ENCODE measurements around the gene RPA3.
"Not testable (repeated sequence)": the region's sequence is repeated elsewhere in the genome, so short reads cannot be mapped to it uniquely, and the experiment has no call there.

Gene RPA3

DNA sequence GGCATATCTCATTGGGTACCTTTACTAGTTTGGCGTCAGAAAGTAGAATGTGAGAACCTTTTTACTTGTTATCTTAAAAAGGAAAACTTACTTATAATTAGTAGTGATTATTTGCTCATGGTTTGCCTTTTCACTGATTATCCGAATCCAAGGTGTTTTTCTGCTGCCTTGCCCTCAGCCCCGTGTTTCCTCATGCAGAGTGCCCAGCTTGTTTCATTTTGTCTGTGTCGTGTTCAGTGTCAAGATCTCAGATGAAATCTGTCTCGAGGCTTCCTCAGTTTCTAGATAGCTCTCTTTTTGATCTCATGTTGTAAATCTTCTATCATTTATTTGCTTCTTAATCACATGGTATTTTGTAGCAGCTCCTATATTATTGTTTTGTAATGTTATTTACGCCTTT, 30.1 kb downstream of the RPA3 start:
- no peak for DNase-seq

DNA sequence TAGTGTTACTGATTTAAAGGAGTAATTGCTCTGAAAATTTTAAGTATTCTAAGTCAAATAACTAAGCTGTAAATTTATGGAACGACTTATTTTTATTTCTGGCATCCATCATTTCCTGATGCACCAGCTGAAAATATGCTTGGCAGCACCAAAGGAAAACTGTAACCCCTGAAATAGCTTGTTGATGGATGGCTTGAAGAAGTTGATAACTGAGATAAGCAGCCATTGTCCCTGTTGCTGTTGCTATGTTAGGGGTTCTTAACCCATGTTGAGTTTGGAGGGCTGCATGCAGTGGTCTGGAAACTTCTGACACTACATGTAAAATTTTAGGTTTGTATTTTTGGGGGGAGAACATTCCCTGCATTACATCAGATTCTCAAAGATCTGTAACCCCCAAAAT, 30.6 kb downstream of the RPA3 start:
- DNase-seq, result no peak

DNA sequence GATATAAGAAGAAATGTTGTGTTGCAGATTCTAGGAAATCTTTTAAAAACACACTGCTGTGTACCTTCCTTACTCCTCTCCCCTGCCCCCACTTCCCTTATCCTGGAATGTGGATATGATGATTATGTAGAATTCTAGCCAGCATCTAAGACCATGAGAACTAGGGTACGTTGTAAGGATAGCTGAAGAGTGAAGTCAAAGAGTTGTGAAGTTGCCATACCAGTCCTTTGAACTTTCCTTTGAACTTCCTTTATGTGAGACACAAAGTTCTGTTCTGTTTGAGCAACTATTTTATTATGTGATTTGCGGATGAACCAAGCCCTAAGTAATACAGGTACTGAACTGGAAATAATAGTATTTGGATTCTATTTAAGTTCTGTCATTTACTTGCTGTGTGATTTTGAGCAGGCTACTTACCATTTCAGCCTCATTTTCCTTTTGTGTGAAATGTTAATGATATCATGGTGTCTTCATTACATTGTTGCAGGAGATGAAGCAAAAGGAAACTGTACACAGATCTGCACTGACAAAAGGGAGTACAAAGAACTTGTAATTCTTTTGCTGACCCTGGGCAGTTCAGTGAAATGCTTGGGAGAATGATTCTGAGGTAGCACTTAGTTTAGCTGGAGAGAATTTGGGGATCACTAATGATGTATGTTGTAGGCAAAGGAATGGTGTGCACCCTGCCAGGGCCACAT, 31.4 kb downstream of the RPA3 start:
- no peak for DNase-seq

DNA sequence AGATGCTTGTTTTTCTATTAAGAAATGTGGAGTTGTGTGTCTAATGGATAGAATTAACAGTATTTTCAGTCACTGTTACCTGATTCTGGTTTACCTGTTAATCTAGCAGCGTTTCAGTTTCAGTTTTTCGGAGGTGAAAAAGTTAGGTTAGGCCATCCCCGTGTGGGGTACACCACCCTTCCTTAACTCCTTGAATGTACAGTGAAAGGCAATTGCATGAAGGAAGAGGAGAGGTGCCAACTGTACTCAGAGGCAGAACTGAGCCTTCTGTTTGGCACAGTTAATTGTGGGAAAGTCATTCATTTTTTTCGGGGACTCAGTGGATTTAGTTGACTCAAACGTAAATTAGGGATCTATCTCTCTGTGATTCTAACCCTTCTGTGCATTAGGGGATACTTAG, 35.5 kb downstream of the RPA3 start:
- no peak for DNase-seq

DNA sequence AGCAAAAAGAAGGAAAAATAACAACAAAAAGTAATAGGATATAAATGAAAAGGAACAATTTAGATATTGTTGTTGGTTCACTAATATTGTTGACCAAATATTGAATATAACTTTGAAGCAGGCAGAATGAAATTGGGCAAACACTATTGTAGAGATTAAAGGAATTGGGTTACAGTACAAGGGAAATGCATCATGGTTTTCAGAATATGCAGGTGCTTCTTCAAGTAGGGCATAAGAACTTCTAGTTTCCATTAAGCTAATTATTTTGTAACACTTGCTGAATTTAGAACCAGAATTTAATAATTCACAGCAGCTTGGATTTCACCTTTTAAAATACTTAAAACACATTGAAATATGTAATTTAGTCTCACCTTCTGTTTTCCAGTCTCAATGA, 36.5 kb downstream of the RPA3 start:
- no peak for DNase-seq

DNA sequence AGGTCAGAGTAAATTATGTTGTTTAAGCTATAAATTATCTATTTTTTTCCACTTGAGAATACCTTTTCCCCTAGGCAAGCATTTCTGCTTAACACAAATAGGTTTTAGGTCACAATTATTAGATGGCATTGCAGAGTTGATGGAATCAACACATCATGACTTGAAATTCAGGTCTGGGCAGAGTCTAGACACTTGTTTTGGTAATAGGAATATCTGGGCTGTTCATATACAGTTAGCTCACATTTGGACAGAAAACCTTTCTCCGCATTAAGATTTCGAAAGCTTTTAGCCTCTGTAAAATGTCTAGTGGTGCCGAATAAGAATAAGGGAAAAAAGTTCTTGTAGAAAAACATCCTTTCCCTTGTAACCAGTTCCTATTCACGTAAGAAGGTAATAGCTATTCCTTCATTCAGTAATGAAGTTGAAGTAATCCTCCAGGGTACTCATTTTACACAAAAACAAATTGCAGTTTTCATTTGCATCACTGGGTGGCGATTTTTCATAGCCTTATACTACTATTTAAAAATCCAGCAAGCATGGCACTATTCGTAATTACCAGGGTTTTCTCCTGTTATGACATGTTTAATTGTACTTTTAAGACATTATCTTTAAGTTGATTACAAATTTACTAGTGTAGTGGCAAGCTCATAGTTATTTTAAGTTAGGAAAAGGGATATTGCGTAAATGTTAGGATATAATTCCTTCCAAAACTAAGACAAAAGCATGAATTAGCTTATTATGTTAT, 37.0 kb downstream of the RPA3 start:
- no peak for DNase-seq

DNA sequence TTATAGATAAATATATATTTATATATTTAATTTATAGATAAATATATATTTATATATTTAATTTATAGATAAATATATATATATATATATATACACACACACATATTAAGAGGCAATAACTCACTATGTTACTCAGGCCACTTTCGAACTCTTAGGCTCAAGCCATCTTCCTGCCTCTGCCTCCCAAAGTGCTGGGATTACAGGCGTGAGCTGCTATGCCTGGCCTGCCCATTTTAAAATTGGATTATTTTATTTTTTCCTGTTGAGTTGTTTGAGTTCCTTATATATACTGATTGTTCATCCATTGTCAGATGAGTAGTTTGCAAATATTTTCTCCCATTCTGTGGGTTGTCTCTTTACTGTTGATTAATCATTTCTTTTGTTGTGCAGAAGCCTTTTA, 38.8 kb downstream of the RPA3 start:
- not testable (repeated sequence) for DNase-seq

- no peak for DNase-seq
Observed at GRCh38 chr7:7675686-7676085, 42.7 kb downstream of the RPA3 start.

DNA sequence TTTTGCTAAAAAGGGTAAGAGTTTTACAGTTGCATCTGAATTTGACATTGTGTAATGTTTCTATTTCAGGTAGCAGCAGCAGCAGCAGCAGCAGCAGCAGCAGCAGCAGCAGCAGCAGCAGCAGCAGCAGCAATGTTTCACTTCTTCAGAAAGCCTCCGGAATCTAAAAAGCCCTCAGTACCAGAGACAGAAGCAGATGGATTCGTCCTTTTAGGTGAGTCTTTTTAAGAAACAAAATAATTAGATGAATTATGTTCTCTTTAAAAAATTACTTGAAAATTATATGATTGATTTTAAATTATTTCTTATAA, 45.2 kb downstream of the RPA3 start:
- DNase-seq, result no peak

DNA sequence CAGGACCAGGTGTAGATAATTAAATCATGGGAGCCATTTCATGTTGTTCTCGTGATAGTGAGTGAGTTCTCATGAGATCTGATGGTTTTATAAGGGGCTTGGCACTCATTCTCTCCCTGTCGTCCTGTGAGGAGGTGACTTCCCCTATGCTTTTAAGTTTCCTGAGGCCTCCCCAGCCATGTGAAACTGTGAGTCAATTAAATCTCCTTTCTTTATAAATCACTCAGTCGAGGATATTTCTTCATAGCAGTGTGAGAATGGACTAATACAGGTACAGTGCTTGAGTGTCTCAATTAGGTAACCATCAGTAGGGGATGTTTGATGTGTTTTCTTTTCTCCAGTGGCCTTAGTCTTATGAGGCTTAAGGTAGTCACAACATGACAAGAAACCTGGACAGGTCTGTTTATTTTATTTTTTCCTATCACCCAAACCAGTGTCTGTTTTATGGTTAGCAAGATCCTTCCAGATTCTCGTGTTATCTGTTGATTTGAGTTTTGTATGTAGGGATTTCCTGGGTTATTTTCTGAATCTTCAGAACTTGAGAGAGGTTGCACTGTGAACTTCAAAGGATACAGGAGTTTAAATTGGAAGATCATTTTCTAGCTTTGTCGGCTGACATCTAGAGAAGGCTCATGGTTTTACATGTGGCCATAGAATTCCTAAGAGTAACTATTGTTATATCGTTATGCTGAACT, 45.7 kb downstream of the RPA3 start:
- DNase-seq, result no peak

DNA sequence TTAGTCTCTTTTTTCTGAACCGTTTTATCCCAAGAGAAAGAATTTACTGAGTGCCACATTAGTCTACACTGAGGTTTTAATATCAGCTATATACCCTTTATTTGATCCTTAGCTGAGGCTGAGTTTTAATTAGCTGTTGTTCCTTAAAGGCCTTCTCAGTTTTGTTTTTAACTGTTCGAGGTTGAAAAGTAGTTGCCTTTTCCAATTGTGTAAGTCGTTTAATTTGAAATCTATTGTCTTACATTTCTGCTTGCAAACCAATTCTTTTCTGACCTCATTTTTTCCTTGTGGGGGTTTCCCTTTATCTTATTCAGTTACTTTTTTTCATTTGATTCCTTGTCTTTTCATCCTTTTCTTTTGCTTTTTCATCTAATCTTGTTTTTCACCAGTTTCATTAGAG, 47.0 kb downstream of the RPA3 start:
- no peak for DNase-seq

GRCh38 chr7:7670490-7670889, 47.9 kb downstream of the RPA3 start:
- no peak for DNase-seq

DNA sequence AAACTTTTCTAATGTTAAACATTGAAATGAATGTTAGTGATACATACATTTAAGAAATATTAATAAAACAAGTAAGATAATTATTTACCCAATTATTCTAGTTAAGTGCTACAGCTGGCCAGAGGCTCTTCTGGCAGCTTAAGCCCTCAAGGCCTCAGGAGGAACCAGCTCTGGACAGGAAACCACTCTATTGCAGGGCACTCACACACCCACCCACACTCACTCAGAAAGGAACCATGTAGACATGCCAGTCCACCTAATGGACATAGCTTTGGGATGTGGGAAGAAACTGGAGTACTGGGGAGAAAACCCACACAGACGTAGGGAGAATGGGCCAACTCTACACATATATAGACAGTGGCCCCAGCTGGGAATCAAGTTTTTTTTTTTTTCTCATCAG, 49.7 kb downstream of the RPA3 start:
- no peak for DNase-seq

GRCh38 chr7:7667187-7667586, 51.2 kb downstream of the RPA3 start:
- DNase-seq, result no peak

DNA sequence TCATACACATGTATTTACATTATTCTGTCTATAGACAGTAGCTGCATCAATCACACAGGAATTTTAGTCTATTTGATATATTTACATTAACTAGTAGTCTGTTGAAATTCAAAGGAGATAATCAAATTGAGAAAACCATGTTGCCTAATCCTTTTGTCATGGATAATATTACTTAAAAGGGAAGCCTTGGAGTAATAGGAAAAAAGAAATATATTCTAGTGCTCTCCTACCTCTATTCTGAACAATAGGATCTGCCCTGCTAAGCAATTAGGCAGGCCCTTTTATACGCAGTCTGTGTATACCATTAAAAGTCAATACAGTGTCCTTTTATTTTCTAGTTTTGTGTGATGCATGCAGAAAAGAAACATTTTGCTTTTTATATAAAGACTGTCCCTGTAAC, 53.4 kb downstream of the RPA3 start:
- no peak for DNase-seq

DNA sequence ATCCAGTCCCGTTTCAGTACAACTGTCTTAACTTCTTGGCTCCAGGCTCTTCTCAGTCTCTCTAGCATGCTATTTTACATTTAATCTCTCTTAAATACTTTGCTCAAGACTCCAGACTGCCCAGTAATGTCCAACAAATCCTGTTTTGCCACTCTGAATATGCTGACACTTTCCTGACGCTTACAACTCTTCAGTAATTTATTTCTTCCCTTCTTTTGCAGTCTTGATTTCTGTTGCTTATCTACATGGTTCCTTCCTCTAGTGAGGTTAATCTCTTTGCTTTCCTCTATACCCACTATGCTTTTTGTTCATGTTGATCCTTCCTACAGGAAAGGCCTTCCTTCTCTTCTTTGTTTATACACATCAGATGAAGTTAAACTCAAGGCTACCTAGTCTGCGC, 54.1 kb downstream of the RPA3 start:
- no peak for DNase-seq

- no peak for DNase-seq
Observed at GRCh38 chr7:7662527-7662926, 55.9 kb downstream of the RPA3 start.

DNA sequence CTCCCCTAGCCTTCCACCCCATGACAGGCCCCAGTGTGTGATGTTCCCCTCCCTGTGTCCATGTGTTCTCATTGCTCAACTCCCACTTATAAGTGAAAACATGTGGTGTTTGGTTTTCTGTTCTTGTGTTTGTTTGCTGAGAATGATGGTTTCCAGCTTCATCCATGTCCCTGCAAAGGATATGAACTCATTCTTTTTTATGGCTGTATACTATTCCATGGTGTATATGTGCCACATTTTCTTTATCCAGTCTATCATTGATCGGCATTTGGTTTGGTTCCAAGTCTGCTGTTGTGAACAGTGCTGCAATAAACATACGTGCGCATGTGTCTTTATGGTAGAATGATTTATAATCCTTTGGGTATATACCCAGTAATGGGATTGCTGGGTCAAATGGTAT, 61.9 kb downstream of the RPA3 start:
- not testable (repeated sequence) for DNase-seq

- no peak for DNase-seq
Observed at GRCh38 chr7:7654964-7655715, 63.3 kb downstream of the RPA3 start.

GRCh38 chr7:7653593-7654187, 64.7 kb downstream of the RPA3 start:
- peak; percentile 60 for DNase-seq

- no peak for DNase-seq
Observed at GRCh38 chr7:7652798-7653540, 65.4 kb downstream of the RPA3 start.

DNA sequence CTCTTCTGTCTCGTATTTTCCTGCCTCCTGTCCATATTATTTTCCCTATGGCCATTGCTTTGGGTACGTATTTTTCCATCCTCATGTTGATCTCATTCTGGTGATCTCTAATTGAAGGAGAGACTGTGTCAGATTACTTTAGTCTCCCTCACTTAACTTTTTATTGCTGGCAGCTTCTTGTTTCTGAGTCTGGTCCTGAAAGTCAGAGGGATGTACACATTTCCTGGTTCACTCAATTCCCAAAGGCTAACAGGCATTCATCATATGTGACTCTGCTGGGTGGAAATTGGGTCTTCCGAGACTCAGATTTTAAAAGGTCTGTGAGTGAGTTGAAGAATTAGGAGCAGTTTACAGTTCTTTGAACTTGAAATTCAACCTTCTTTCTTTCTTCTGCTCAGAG, 66.9 kb downstream of the RPA3 start:
- DNase-seq, result no peak
